ENCODE measurements around the gene ENPP7. TPM values are rescaled to one million over a fixed set of nuclear protein-coding genes. Genes with fewer than 3 reads are reported as not detected.

The ENPP7 gene
- total RNA-seq, 1 experiment from 2014 or later: not detected

DNA sequence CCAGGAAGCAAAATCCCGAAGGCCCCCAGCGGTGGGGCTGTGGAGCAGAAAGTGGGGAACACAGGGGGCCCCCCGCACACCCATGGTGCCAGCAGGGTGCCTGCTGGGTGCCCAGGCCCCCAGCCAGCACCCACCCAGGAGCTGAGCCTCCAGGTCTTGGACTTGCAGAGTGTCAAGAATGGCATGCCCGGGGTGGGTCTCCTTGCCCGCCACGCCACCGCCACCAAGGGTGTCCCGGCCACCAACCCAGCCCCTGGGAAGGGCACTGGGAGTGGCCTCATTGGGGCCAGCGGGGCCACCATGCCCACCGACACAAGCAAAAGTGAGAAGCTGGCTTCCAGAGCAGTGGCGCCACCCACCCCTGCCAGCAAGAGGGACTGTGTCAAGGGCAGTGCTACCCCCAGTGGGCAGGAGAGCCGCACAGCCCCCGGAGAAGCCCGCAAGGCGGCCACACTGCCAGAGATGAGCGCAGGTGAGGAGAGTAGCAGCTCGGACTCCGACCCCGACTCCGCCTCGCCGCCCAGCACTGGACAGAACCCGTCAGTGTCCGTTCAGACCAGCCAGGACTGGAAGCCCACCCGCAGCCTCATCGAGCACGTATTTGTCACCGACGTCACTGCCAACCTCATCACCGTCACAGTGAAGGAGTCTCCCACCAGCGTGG, 53.7 kb downstream of the ENPP7 start:
- BruUV-seq (replicated peaks): no TSS peak
- peaks cover under 1 to 13% of the 10 kb centered on the region in 2 experiments; a peak in 3 of 4 replicates for H3K4me1 ChIP-seq (ENCODE audit: control insufficient read depth in 1 of 2, insufficient read depth in 2 of 2, low read length in 2 of 2)
- ChIA-PET POLR2A (no interaction called here), RAD21 (ENCODE audit: low non-redundant PET in 1 of 2, low total read pairs in 2 of 2, uncharacterized antibody in 2 of 2, unreplicated experiment in 2 of 2) (no interaction called here), CTCF (no interaction called here)
- DNase-seq (ENCODE audit: low read depth, low spot score) (no peak), ATAC-seq (no peak)
- no peak overlapping the region for H3K4me3 ChIP-seq (replicated peaks in 1 of 2; ENCODE audit: low read depth in 1 of 2, low read length in 2 of 2)
- intact Hi-C loops (cut with micrococcal nuclease): loop anchor here (5.0 kb wide), 1 partner anchor 188 kb away; no protein-coding TSS in a partner anchor
- peaks cover 18 to 22% of the 10 kb centered on the region in 2 experiments; a peak in 3 of 4 replicates for H3K36me3 ChIP-seq (ENCODE audit: control insufficient read depth in 1 of 2, insufficient read depth in 2 of 2, low read length in 2 of 2)
- no peak overlapping the region for H2AFZ ChIP-seq (ENCODE audit: low read depth, low read length, poor library complexity, severe bottlenecking)
- H3K4me2 ChIP-seq (ENCODE audit: low read length): no peak overlapping the region
- no peaks in the 10 kb centered on the region for H4K20me1 ChIP-seq (ENCODE audit: insufficient read depth)
- H3K79me2 ChIP-seq (ENCODE audit: insufficient read depth, low read length): peaks cover 5% of the 10 kb centered on the region; the same call in 1 of the 2 replicates
- no peak overlapping the region for H3K27ac ChIP-seq (ENCODE audit: low read depth, low read length)
- H3K9me3 ChIP-seq (ENCODE audit: control insufficient read depth in 1 of 2, insufficient read depth in 1 of 2, low read depth in 1 of 2, low read length in 2 of 2): no peaks in the 10 kb centered on the region
- H3K27me3 ChIP-seq (ENCODE audit: insufficient read depth, low read length): no peaks in the 10 kb centered on the region
- no peaks in the 10 kb centered on the region for H3K9me2 ChIP-seq (ENCODE audit: insufficient read depth)
- H3K9ac ChIP-seq (ENCODE audit: low read length): no peak overlapping the region
- TF ChIP-seq POLR2A (IDR thresholded peaks at IDR 0.05; ENCODE audit: borderline replicate concordance, extremely low read depth, insufficient read depth, insufficient read length): no peak
- no peak for TF ChIP-seq POLR2AphosphoS5 (IDR thresholded peaks at IDR 0.05; ENCODE audit: low read depth, low read length)
- TF ChIP-seq, protein P1, sequence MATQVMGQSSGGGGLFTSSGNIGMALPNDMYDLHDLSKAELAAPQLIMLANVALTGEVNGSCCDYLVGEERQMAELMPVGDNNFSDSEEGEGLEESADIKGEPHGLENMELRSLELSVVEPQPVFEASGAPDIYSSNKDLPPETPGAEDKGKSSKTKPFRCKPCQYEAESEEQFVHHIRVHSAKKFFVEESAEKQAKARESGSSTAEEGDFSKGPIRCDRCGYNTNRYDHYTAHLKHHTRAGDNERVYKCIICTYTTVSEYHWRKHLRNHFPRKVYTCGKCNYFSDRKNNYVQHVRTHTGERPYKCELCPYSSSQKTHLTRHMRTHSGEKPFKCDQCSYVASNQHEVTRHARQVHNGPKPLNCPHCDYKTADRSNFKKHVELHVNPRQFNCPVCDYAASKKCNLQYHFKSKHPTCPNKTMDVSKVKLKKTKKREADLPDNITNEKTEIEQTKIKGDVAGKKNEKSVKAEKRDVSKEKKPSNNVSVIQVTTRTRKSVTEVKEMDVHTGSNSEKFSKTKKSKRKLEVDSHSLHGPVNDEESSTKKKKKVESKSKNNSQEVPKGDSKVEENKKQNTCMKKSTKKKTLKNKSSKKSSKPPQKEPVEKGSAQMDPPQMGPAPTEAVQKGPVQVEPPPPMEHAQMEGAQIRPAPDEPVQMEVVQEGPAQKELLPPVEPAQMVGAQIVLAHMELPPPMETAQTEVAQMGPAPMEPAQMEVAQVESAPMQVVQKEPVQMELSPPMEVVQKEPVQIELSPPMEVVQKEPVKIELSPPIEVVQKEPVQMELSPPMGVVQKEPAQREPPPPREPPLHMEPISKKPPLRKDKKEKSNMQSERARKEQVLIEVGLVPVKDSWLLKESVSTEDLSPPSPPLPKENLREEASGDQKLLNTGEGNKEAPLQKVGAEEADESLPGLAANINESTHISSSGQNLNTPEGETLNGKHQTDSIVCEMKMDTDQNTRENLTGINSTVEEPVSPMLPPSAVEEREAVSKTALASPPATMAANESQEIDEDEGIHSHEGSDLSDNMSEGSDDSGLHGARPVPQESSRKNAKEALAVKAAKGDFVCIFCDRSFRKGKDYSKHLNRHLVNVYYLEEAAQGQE (IDR thresholded peaks at IDR 0.05; ENCODE audit: low read depth): no peak
- no peak for TF ChIP-seq ELF1 (IDR thresholded peaks at IDR 0.05; ENCODE audit: borderline replicate concordance, low read depth)
- TF ChIP-seq EGR1 (IDR thresholded peaks at IDR 0.05; ENCODE audit: low read depth): no peak
- no peak for TF ChIP-seq SP1 (IDR thresholded peaks at IDR 0.05; ENCODE audit: low read depth)
- no peak for TF ChIP-seq SRF (IDR thresholded peaks at IDR 0.05; ENCODE audit: low read depth)
